Spinal cord (tissue), 10 donors: Measurements from ENCODE around the gene MFF. TPM values are rescaled to one million over a fixed set of nuclear protein-coding genes. Genes with fewer than 3 reads are reported as not detected.
A peak's percentile ranks its signal among the peaks of the same experiment; 100 is the strongest.

Experiments used
- DNase-seq, 6 donors: peaks; one replicate each; pipeline versions ENCODE4 v3.0.0 to v3.0.0-alpha.2; 2013 to 2015; ENCODE audit warnings: low spot score in 6 of 6, low read depth in 4 of 6
- H3K27ac ChIP-seq: one replicate; pipeline ENCODE4 v1.5.1; 2013; ENCODE audit warnings: low read depth, low read length, control low read depth
- H3K27me3 ChIP-seq: one replicate; pipeline ENCODE4 v1.6.1; 2013; ENCODE audit warnings: low read length; ENCODE audit not compliant: control insufficient read depth, insufficient read depth
- H3K36me3 ChIP-seq: one replicate; pipeline ENCODE4 v1.6.1; 2013; ENCODE audit warnings: low read length; ENCODE audit not compliant: control insufficient read depth, insufficient read depth
- H3K4me1 ChIP-seq: one replicate; pipeline ENCODE4 v1.6.1; 2013; ENCODE audit warnings: low read length; ENCODE audit not compliant: control insufficient read depth, insufficient read depth
- H3K4me3 ChIP-seq: one replicate; pipeline ENCODE4 v1.5.1; 2013; ENCODE audit warnings: low read depth, low read length, control low read depth
- H3K9me3 ChIP-seq: one replicate; pipeline ENCODE4 v1.6.1; 2013; ENCODE audit warnings: low read length; ENCODE audit not compliant: control insufficient read depth, insufficient read depth
- WGBS: methylation state at CpG from one replicate; pipeline ENCODE4 v1.1.5; 2013; ENCODE audit warnings: missing lambda C conversion rate; ENCODE audit not compliant: insufficient coverage; 5-methylcytosine and 5-hydroxymethylcytosine counted together
- polyA plus RNA-seq, 2 donors: library from polyadenylated mRNA; unstranded; fragments of 120-200 nt; gene quantifications; one replicate each; pipeline ENCODE4 v1.2.1, GENCODE V29; 2013; ENCODE audit not compliant: insufficient read length in 2 of 2
- total RNA-seq, 2 donors: library from RNA; depleted of rRNA in 1 of 2; stranded (reverse); fragments of 120-200 nt in 1 of 2; fragments of >200 nt in 1 of 2; gene quantifications; one replicate each; pipeline versions ENCODE4 v1.2.3 to v1.2.4, GENCODE V29; 2013 to 2014
- donor health status: healthy.

The MFF gene
- total and polyA plus RNA-seq, 4 donors = 103 to 175 (median 133) TPM

GRCh38 chr2:227368574-227368973, 43.5 kb downstream of the MFF start:
- H3K4me3 ChIP-seq = no peak overlapping the region
- 100% methylated on average over 3 of the region's 5 CpGs for WGBS
- no peak overlapping the region for H3K27ac ChIP-seq
- DNase-seq = no peak
- no peaks in the 10 kb centered on the region for H3K27me3 ChIP-seq
- peaks cover 1% of the 10 kb centered on the region for H3K4me1 ChIP-seq
- H3K9me3 ChIP-seq = no peaks in the 10 kb centered on the region
- no peaks in the 10 kb centered on the region for H3K36me3 ChIP-seq

- H3K9me3 ChIP-seq = no peaks in the 10 kb centered on the region
- H3K4me1 ChIP-seq = peaks cover 4% of the 10 kb centered on the region
- DNase-seq = no peak
- WGBS = 100% methylated on average over 1 of the region's 8 CpGs
- H3K36me3 ChIP-seq = no peaks in the 10 kb centered on the region
- no peak overlapping the region for H3K27ac ChIP-seq
- H3K27me3 ChIP-seq = no peaks in the 10 kb centered on the region
- H3K4me3 ChIP-seq = no peak overlapping the region
Measured at GRCh38 chr2:227370092-227370491, 45.0 kb downstream of the MFF start.

GRCh38 chr2:227370791-227371312, 45.8 kb downstream of the MFF start:
- no peak for DNase-seq
- no peaks in the 10 kb centered on the region for H3K27me3 ChIP-seq
- H3K4me3 ChIP-seq = no peak overlapping the region
- WGBS = 83% methylated on average over 1 of the region's 9 CpGs
- peaks cover 4% of the 10 kb centered on the region for H3K4me1 ChIP-seq
- H3K36me3 ChIP-seq = no peaks in the 10 kb centered on the region
- no peak overlapping the region for H3K27ac ChIP-seq
- H3K9me3 ChIP-seq = no peaks in the 10 kb centered on the region

- Histone ChIP-seq H3K9me3 (no peaks in the 10 kb centered on the region), H3K4me3 (no peak overlapping the region), H3K36me3 (no peaks in the 10 kb centered on the region), H3K27ac (no peak overlapping the region), H3K4me1 (peaks cover 4% of the 10 kb centered on the region), H3K27me3 (no peaks in the 10 kb centered on the region)
- no peak for DNase-seq
- WGBS = 95% methylated on average over 4 of the region's 10 CpGs
Measured at GRCh38 chr2:227373389-227373788, 48.3 kb downstream of the MFF start.

GRCh38 chr2:227374158-227374557, 49.1 kb downstream of the MFF start:
- H3K4me1 ChIP-seq = peaks cover 4% of the 10 kb centered on the region
- H3K4me3 ChIP-seq = no peak overlapping the region
- H3K27me3 ChIP-seq = no peaks in the 10 kb centered on the region
- DNase-seq = peak in 1 of 6 donors; percentile 32
- WGBS = no CpG with 5 or more reads among the region's 6 CpGs
- H3K36me3 ChIP-seq = no peaks in the 10 kb centered on the region
- H3K9me3 ChIP-seq = no peaks in the 10 kb centered on the region
- no peak overlapping the region for H3K27ac ChIP-seq

GRCh38 chr2:227376656-227377396, 51.8 kb downstream of the MFF start:
- peak in 2 of 6 donors; percentile 65 to 84 for DNase-seq
- Histone ChIP-seq H3K4me1 (peaks cover 4% of the 10 kb centered on the region), H3K4me3 (no peak overlapping the region), H3K9me3 (no peaks in the 10 kb centered on the region), H3K36me3 (no peaks in the 10 kb centered on the region), H3K27ac (no peak overlapping the region), H3K27me3 (no peaks in the 10 kb centered on the region)
- WGBS = no CpG with 5 or more reads among the region's 9 CpGs

GRCh38 chr2:227377467-227378351, 52.7 kb downstream of the MFF start:
- H3K27me3 ChIP-seq = no peaks in the 10 kb centered on the region
- no peak overlapping the region for H3K27ac ChIP-seq
- no peak overlapping the region for H3K4me3 ChIP-seq
- H3K9me3 ChIP-seq = no peaks in the 10 kb centered on the region
- peaks cover 4% of the 10 kb centered on the region for H3K4me1 ChIP-seq
- WGBS = 68% methylated on average over 3 of the region's 8 CpGs
- peak in 1 of 6 donors; percentile 14 for DNase-seq
- H3K36me3 ChIP-seq = no peaks in the 10 kb centered on the region

GRCh38 chr2:227378371-227378782, 53.3 kb downstream of the MFF start:
- H3K9me3 ChIP-seq = no peaks in the 10 kb centered on the region
- H3K27me3 ChIP-seq = no peaks in the 10 kb centered on the region
- no peak for DNase-seq
- H3K36me3 ChIP-seq = no peaks in the 10 kb centered on the region
- H3K4me1 ChIP-seq = peaks cover 4% of the 10 kb centered on the region
- H3K4me3 ChIP-seq = no peak overlapping the region
- H3K27ac ChIP-seq = no peak overlapping the region
- WGBS = 100% methylated on average over 1 of the region's 4 CpGs

- Histone ChIP-seq H3K27ac (no peak within 1 kb of the TSS), H3K4me1 (no peaks in the 10 kb centered on the region), H3K36me3 (no peaks in the 10 kb centered on the region), H3K4me3 (no peak within 1 kb of the TSS), H3K9me3 (no peaks in the 10 kb centered on the region), H3K27me3 (no peaks in the 10 kb centered on the region)
- WGBS = no CpG with 5 or more reads among the region's 4 CpGs
- no peak for DNase-seq
Measured at GRCh38 chr2:227379095-227379494, 54.0 kb downstream of the MFF start, which contains the start of gene TM4SF20. TM4SF20 (minus strand) TSS chr2:227379306; CDS start chr2:227379268, 38 bp downstream.
